Measurements from ENCODE around the gene PCDH18. TPM values are rescaled to one million over a fixed set of nuclear protein-coding genes. Genes with fewer than 3 reads are reported as not detected.

The PCDH18 gene
- total RNA-seq, 1 donor from 2014 or later: 1.5 TPM

DNA sequence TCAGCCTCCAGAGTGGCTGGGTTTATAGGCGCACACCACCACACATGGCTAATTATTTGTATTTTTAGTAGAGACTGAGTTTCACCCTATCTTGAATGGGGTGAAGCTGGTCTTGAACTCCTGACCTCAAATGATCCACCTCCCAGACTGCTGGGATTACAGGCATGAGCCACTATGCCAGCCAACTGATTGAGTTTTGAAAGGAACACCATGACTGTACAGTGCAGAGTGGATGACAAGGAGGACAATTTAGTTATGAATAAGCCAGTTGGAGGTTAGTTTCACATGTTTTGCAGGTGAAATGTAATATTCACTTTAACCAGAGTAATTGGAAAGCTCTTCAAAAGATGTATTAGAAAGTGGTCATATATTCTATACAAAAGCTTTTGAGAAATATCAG lies 60.8 kb downstream of the PCDH18 start:
- no peak for DNase-seq (ENCODE audit: extremely low read depth, low read depth, low spot score)

DNA sequence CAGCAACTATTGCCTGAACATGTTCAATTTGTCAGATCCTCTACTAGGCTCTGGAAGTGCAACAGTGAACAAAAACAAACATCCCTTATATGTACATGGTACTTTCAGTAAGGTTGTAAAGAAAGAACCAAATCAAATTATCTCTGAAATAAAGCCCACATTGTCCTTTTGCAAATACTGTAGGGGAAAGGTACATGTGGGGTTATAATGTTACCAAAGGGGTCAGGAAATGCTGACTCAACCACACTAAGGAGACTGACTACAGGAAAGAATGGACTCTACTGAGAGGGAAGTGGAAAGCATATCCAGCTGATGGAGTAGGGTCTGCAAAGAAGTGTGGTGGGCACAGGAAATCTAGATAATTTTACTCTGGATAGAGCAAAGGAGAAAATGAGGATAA lies 61.5 kb downstream of the PCDH18 start:
- DNase-seq (ENCODE audit: extremely low read depth, low read depth, low spot score): no peak

Measured in glomerular endothelial cell (primary cell).